ENCODE results near the gene GPRIN3.

DNA sequence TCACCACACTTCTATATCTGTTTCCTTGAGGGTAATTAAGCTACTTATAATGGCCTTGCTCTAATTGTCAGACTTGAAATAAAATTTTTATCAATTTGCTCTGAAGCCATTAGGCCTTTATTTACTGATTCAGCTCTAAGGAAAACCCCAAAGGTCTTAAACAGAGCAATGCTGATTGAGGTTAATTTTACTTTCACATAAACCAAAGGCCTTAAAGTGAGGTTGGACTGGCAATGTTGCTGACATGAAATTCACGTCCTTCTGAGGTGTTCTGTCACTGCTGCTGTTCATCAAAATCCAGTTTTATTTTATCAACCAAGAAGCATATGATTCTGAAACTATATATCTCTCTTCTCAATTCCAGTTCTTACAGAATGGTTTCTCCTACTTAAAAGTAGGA is 21.7 kb upstream of the GPRIN3 start:
- no peak for TF ChIP-seq EZH2 (IDR thresholded peaks at IDR 0.05; ENCODE audit: borderline replicate concordance, low read depth, low read length, severe bottlenecking)
- TF ChIP-seq, protein P1, sequence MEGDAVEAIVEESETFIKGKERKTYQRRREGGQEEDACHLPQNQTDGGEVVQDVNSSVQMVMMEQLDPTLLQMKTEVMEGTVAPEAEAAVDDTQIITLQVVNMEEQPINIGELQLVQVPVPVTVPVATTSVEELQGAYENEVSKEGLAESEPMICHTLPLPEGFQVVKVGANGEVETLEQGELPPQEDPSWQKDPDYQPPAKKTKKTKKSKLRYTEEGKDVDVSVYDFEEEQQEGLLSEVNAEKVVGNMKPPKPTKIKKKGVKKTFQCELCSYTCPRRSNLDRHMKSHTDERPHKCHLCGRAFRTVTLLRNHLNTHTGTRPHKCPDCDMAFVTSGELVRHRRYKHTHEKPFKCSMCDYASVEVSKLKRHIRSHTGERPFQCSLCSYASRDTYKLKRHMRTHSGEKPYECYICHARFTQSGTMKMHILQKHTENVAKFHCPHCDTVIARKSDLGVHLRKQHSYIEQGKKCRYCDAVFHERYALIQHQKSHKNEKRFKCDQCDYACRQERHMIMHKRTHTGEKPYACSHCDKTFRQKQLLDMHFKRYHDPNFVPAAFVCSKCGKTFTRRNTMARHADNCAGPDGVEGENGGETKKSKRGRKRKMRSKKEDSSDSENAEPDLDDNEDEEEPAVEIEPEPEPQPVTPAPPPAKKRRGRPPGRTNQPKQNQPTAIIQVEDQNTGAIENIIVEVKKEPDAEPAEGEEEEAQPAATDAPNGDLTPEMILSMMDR (IDR thresholded peaks at IDR 0.05; ENCODE audit: borderline replicate concordance, extremely low read depth, low read length, poor library complexity, severe bottlenecking), result no peak

All from DND-41 (cell line).